Stimulated activated CD8-positive, alpha-beta memory T cell treated with anti-CD3 and anti-CD28 coated beads, Interleukin-15, amount 100 ng/mL, for 24 hours (primary cell): ENCODE results near the gene RRP36.
A peak's percentile ranks its signal among the peaks of the same experiment; 100 is the strongest.
"Not testable (repeated sequence)": the region's sequence is repeated elsewhere in the genome, so short reads cannot be mapped to it uniquely, and the experiment has no call there.

Experiments used
- DNase-seq: peaks from one replicate; pipeline ENCODE4 v3.0.0-alpha.2; 2020; ENCODE audit warnings: low read depth

RRP36 gene, protein sequence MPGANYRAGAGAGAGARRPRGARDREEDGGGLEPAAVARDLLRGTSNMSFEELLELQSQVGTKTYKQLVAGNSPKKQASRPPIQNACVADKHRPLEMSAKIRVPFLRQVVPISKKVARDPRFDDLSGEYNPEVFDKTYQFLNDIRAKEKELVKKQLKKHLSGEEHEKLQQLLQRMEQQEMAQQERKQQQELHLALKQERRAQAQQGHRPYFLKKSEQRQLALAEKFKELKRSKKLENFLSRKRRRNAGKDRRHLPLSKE

DNA sequence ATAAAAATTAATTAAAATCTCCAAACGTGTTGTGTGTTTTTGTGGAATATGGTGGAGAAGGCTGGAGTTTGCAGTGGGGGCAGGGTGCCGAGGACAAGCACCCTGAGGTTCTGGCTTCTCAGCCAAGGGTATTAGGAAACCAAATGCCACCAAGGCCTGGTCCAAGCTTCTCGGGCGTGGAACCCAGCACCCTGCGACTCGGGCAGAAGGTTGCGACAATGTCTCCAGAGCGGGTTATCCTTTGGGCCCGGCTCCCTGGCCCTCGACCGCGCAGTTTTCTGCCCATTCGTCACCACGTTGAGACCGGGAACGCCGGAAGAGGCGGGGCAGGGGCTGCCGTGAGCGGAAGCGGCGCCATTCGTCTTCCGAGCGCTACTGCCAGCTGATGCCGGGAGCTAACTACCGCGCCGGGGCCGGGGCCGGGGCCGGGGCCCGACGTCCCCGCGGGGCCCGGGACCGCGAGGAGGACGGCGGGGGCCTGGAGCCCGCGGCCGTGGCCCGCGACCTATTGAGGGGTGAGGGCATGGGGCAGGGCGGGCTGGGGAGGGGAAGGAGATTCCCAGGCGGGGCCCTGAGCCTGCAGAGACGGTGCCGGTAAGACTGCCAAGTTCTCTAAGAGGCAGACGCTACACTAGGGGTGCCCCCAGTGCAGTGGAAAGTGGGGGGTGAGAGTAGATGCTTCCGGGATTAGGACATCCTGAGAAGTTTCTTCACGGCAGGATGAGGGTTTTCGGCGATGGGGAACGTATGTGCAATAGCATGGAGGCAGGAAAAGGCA lies at the start of gene RRP36:
Gene RRP36, plus strand, starts transcription at position 354 of the 778 bp plus-strand sequence. Its CDS starts 32 bp downstream, at position 386.
- DNase-seq = peak; percentile 53

DNA sequence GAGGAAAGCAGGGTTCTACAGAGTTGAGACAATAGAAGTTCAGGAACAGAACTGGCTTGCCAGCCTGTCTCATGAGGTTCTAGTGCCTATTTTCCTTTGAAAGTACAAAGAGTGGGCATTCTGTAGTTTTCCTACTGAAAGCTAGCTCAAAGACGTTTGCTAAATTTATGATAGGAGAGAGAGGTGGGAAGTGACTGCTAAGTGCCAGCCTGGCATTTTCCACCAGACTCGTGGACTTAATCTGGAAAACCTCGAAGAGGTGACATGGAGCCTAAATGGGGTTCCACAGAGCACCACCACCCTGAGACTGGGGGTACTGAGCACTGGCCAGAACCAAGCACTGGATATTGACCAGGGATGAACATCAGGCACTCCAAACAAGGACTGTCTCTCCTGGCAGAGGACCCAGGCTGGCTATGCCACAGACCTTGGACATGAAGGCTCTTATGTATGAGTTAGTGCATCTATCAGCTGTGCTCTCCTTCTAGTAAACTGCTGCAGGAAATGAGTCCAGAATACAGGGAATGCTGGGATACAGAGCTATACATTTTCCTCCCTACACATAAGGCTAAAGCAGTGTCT lies 49.6 kb upstream of the RRP36 start:
- no peak for DNase-seq

DNA sequence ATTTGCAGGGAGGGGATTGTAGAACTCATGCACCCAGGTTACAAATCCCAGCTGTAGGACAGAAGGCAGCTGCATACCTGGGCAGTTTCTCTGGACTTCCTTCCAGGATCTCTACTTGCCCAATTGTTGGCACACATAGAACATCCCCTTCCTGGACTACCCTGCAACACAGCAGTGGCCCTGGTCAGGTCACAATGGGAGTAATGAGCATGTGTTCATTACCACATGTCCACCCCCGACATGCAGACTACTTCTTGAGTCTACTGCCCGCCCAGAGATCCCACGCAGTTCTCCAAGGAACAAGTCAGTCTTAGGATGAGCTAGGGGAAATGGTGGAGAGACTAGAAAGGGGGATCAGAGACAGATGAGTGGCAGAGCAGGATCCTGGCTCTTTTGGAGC lies 47.5 kb upstream of the RRP36 start:
- DNase-seq = no peak

DNA sequence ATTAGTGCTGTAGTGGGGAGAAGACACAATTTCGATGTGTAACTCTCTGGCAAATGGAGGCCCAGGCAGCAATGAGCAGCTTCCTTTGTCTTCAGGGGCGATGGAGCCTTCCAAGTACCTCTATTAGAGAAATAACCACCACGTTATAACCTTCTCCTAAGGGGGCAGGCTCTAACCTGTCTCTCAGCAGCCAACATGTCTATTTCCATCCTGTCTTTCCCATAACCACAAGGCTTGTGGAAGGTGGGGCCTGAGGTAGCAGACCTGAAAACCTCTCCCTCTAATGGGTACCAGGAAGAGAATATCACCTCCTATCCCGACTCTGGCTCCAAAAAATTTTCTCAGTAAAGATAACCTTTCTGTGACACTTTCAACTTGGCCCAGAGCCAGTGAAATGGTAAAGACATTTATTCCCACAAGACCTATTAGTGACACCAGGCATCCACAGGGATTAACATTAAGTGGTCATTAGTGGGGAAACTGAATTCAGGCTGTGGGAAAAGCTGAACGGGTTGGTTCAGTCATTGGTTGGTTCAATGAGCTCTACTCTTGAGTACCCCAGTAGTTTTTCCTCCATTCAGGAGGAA lies 46.4 kb upstream of the RRP36 start:
- DNase-seq = no peak

DNA sequence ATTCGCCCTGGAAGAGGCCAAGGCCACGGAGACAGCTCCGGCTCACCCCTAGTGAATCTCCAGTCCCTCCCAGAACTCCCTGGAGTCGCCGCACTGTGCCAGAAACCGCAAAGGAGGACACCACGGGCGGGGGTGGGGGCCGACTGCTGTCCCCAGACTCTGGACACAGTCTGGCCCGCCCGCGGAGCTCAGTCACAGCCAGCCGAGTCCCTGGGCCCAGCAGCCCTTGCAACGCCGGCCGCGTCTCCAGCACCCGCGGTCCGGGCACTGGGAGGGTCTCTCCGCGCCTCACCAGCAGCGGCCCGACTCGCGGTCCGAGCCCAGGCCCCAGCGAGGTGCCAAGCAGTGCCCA lies 43.0 kb upstream of the RRP36 start:
- DNase-seq = no peak

DNA sequence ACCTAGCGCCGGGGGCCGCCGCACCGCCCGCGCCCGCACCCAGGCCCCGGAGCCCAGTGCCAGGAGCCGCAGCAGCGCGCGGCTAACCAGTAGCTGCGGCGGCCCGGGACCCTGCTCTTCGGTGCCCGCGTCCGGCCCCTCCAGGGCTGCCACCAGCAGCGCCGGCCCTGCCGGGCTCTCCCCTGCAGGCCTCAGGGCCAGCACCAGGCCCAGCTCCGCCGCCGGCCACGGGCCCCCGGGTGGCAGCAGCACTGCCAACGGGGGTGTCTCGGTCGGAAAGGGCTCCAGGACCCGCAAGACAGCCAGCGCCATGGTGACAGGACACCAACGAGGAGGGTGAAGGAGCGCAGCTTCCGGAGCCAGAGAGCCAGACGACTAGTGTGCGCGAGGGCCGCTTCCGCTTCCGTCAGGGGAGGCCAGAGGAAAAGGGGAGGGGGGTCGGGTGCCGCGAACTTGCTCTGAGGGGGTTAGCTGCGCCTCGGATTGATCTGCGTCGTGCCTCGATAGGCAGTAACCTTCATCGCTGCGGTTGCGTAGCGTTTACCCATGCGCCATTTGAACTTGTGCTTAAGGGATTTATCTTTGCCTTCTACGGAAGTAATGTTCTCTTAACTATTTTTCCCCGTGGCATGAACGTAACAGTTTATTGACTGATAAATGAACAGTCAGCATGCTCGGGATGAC lies 42.4 kb upstream of the RRP36 start, which contains the start of gene PEX6:
Gene PEX6, minus strand, starts transcription at position 343 of the 684 bp plus-strand sequence. Its CDS starts 31 bp downstream, at position 312.
- DNase-seq = peak; percentile 76

DNA sequence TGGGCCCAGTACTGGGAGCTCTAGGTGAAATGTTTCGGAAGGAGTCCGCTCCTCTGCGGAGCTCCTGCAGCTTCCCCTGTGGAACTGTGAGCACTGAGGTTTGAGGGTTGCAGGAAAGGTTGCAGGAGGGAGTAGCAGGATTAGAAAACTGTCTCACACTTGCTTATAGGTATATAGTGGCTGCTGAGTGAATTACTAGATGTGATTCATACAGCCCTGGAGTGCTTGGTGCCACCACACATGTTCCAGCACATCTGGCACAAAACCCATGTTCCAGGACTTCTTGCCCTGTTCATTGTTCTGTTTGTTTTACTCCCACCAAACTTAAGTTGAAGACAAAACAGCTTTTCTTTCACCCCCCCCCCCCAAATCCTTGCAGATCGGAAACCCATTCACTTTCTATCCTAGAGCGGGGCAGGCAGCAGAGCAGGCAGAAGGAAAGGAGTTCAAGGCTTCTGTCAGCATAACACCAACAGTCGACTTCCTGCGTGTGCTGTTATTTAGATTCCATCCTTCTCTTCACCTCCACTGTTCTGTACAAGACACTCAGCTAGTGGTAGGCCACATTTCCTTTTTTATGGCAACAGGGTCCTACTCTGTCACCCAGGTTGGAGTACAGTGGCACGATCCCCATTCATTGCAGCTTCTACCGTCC lies 41.8 kb upstream of the RRP36 start:
- DNase-seq = no peak

DNA sequence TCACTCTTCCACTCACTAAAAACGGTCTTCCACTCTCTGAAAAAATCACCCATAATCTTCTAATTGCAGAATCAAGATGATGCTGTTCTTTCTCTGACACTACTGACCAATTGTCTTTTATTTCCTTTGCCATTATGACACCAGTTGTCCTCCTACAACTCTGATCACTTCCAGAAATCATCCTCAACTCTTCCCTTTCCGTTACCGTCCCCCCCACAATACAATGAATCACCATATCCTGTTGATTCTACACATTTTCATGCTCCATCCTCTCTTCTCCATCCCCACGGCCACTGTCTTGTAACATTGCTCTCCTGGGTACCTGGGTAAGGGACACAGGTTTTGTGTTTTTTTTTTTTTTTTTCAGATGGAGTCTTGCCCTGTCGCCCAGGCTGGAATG lies 39.6 kb upstream of the RRP36 start:
- DNase-seq = no peak

DNA sequence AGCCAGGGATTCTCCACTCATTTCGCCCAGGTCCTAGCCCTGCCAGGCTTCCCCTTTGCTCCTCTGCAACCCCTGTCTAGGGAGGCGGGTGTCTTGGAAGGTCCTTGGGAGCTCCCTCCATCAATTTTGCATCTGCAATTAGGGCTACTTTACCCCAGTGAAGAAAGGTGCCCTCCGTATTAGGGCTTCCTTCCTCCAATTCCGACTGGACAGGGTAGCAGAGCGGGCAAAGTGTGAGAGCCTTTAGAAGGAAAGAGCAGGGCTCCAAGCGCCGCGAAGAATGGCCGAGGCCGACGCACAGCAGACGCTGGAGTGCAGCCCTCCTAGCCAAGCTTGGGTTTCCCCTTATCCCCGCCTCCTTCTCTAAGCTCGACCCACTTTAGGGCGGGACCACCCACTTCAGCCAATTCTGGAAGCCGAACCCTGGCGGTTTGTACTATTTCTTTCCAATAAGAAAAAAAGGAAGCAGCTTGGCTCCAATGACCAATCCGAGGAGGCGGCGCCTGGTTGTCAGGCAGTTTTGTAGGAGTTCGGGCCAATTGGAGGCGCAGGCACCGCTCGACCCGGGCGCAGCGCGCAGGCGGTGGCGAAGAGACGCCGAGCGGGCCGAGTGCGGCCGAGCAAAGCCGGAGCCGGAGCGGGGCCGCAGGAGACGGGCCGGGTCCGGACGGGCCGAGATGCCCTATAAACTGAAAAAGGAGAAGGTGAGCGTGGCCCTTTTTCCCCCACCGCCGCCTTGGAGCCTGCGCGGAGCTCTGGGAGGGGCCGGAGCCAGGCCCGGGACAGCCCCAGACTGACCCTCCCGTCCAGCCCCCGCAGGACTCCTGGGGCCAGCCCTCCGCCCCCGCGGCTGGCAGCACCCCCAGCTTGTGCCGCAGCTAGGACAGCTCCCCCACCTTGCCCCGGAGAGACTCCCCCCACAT lies 37.2 kb upstream of the RRP36 start, which contains the start of gene PPP2R5D:
Gene PPP2R5D, plus strand, starts transcription at position 570 of the 923 bp plus-strand sequence. Its CDS starts 108 bp downstream, at position 678.
- DNase-seq = peak; percentile 68

DNA sequence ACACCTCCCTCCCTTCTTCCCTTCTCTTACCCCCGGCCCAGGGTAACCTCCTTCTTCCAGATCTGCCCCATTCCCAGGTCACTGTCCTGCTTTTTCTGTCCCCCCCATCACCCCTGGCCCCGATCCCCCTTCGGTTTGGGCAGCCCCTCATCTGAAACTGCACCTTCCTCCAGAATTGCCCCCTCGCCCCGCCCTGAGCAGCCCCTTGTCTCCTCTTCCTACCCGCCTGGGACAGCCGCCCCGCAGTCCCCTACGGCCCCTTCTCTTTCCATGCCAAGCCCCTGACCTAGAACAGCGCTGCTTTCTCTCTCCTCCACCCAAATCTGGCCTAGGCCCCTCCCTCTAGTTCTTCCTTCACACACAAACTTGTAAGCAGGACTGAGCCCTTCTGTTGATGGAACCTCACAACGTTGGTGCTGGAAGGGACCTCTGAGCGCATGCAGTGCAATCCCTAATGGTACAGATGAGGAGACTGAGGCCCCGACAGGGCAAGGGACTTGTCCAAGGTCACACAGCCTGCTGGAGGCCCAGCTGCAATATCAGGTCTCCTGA lies 36.4 kb upstream of the RRP36 start:
- DNase-seq = no peak

DNA sequence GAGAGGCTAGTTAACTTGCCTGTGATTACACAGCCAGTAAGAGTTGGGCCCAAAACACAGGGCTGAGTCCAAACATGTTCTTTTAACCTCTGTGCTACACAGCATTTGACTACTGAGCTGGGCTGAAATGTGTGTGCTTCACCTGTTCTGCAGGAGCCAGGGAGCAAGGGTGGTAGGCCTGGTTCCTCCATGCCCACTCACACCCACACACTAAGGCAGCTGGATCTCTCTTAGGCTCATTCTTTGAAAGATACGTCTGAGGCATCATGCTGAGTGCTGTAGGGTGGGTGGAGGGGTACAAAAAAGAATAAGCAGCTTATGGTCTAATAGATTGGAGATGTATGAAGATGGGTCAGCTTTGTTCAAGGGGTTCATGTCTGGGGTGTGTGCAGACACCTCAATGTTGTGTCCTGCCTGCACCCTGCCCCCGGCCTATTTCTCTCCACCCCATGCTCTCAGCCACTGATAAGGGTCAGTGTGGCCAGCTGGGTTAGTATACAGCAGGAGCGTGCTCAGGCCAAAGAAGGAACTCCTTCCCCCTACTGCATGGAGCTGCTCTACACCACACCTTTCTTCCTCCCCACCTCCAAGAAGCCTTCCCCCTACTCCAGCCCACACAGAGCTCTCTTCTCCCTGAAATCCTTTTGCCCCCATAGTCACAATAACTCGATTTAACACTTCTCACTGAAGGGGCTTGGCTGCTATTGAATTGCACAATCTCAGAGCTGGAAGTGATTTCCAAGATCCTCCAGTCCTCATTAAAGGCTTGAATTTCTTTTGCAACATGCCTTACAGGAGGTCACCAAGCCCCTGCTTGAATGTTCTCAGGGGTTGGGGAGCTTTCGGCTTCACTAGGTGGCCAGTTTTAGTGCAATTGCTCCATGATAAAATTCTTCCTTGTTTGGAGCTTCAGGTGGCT lies 33.6 kb upstream of the RRP36 start:
- DNase-seq = no peak

DNA sequence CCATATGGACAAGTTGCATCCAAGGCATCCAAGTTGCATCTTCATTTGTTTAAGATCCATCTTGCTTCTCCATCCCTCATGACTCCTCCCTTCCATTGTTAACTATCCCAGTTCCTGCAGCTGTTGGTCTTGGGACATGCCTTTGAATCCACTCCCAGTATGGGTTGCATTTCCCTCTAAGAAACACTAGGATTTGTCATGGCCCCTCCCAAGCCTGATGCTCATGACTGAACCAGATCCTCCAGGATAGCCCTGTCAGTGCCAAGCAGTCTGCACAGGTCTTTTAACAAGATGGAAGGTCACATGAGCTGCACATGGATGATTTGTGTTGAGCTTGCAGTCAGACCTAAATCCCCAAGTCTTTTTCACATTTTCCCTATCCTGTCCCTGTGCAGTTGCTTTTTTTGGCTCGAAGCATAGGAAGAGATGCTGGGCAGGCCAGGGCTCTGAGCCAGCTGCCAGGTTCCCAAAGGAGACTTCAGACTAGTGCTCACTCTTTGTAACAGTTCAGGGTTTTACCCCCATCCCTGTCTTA lies 32.9 kb upstream of the RRP36 start:
- DNase-seq = no peak

DNA sequence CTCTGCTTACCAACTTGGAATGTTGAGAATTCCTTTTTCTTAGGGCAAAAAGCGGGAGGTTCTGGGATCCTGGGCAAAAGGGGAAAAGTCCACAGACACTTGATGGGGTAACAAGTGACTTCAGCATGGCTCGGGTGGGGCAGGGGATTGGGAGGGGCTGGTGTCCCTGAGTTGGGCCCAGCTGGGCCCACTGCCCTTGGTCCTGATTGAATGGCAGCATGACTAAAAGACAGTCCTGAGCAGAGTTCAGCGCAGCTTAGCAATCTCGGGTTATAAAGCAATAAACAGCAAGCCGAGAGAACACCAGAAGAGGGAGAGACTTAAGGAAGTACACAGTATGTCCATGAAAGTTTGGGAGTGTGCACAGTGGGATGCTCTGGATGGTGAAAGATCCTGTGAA lies 31.5 kb upstream of the RRP36 start:
- no peak for DNase-seq

DNA sequence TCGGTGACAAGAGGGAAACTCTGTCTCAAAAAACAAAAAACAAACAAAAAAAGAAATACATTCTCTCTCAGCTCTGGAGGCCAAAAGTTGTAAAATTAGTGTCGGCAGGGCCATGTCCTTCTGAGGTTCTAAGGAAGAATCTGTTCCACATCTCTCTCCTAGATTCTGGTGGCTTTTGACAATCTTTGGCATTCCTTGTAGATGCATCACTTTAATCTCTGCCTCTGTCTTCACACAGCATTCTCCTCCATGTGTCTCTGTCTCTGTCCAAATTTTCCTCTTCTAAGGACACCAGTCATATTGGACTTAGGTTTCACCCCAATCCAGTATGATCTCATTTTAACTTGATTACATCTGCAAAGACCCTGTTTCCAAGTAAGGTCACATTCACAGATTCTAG lies 28.0 kb upstream of the RRP36 start:
- DNase-seq = no peak

DNA sequence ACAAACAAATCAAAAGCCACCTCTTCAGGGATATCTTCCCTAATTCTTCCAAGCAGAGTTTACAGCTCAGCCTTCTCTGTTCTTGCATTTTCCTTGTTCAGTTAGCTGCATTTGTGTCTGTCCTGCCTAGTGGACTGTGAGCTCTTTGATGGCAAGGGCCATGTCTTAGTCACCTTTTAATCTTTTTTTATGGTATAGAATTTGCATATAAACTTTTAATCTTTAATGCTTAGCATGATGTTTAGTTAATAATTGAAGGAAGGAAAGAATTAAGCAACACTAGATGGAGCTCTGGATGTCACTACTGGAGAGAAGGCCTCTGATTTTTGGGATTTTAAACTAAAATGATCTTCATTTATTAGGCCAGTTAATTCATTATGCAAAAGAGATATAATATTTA lies 24.9 kb upstream of the RRP36 start:
- DNase-seq = no peak

DNA sequence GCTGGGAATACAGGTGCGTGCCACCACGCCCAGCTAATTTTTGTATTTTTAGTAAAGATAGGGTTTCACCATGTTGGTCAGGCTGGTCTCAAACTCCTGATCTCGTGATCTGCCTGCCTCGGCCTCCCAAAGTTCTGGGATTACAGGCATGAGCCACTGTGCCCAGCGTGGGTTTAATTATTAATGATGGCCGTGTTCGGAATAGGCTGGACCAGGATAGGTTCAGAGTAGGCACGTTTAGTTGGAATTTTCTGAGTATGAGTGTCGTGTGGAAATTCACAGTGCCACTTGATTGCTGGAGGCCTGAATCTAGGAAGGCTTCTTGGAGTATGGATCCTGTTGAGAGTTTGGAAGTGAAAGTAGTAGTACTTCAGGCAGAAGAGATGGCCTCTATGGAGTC lies 23.2 kb upstream of the RRP36 start:
- DNase-seq = not testable (repeated sequence)

DNA sequence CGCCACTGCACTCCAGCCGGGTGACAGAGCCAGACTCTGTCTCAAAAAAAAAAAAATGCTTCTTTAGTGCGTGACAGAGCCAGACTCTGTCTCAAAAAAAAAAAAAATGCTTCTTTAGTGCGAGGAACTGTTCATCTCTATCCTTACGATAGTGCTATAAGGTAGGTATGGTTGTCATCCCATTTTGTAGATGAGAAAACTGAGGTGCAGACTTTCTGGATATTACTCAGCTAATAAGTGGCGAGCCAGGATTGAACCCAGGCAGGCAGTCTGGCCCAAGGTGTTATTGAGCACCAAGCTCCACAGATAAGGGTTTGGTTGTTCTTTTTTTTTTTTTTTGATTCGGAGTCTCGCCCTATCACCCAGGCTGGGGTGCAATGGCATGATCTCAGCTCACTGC lies 19.6 kb upstream of the RRP36 start:
- no peak for DNase-seq

DNA sequence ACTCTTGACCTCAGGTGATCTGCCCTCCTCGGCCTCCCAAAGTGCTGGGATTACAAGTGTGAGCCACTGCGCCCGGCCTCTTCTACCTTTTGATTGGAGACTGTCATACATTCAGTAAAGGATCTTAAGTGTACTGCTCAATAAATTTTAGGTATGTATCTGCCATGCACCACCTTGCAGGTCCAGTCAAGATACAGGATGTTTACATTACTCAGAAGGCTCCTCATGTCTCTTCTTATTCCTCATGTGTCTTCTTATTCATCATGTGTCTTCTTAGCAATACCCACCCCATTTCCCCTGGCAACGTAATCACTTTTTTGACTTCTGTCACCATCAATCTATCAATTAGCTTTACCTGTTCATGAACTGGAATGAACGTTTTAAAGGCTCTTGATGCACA lies 15.6 kb upstream of the RRP36 start:
- DNase-seq = no peak

DNA sequence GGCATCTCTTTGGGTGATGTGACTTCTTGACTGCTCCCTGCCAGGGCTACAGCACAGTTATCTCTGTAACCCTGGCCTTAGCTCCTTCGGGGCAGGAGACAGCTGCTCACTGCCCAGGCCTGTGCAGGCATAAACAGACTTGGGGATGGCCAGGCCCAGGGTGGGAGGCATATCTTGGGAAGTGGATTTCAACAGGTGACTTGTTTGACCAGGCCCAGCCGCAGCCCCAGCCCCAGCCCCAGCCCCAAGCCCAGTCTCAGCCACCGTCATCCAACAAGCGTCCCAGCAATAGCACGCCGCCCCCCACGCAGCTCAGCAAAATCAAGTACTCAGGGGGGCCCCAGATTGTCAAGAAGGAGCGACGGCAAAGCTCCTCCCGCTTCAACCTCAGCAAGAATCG lies 15.2 kb upstream of the RRP36 start:
- no peak for DNase-seq
